ENCODE data around the gene TMC1. TPM values are rescaled to one million over a fixed set of nuclear protein-coding genes. Genes with fewer than 3 reads are reported as not detected.

The TMC1 gene
- total and polyA plus RNA-seq, 2 of the 13 experiments (the other 11 are each of a cell fraction or from before 2014, with no cell fraction given) = 0.02 to 0.03 TPM

DNA sequence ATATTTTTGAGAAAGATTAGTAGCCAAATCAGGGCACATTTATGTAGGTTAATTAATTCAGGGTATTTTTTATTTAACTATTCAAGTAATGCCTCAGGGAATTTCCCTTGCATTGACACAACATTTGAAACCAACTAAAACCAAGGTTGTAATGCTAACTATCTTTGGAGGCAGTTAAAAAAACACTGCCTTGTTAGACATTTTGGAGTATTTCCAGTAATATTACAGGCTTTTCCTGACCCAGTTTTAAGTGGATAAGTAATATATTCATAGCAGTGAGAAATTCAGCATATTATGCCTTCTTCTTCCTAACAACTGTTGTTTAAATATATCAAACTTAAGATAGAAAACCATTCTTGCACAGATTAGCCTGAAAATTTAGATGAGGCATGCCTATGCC is 175.1 kb downstream of the TMC1 start:
- no peak overlapping the region for H3K27ac ChIP-seq (ENCODE audit: extremely low read length, insufficient read depth, low read length)
- POLR2A ChIA-PET = no interaction called here
- no peaks in the 10 kb centered on the region for H3K9me3 ChIP-seq (ENCODE audit: low read length)
- no peak for TF ChIP-seq ZNF136 (CRISPR knock-in tag; IDR thresholded peaks at IDR 0.05; ENCODE audit: low read depth)
- TF ChIP-seq SP2 (CRISPR knock-in tag; IDR thresholded peaks at IDR 0.05) = no peak
- TF ChIP-seq ZNF562 (CRISPR knock-in tag; IDR thresholded peaks at IDR 0.05; ENCODE audit: borderline replicate concordance) = no peak
- TF ChIP-seq ARNT2 (CRISPR knock-in tag; IDR thresholded peaks at IDR 0.05; ENCODE audit: low read depth) = no peak
- TF ChIP-seq SMAD9 (CRISPR knock-in tag; IDR thresholded peaks at IDR 0.05) = no peak
- TF ChIP-seq KDM2A (CRISPR knock-in tag; IDR thresholded peaks at IDR 0.05; ENCODE audit: borderline replicate concordance, low read depth) = no peak
- TF ChIP-seq EEA1 (CRISPR knock-in tag; IDR thresholded peaks at IDR 0.05; ENCODE audit: borderline replicate concordance) = no peak
- no peak overlapping the region for H3K4me3 ChIP-seq (replicated peaks in 1 of 3; ENCODE audit: insufficient read depth in 1 of 3, low read depth in 2 of 3, low read length in 3 of 3)
- intact Hi-C loops (cut with micrococcal nuclease; ENCODE audit: unreplicated experiment) = no loop called here
- no peak overlapping the region for H3K4me2 ChIP-seq (ENCODE audit: low read depth, low read length)
- no peaks in the 10 kb centered on the region for H3K4me1 ChIP-seq (ENCODE audit: insufficient read depth, low read length)
- no peak for DNase-seq (ENCODE audit: low spot score)
- H3K79me2 ChIP-seq (ENCODE audit: insufficient read depth, low read length) = no peaks in the 10 kb centered on the region
- H2AFZ ChIP-seq (ENCODE audit: low read length) = no peak overlapping the region
- no peaks in the 10 kb centered on the region for H3K36me3 ChIP-seq (replicated peaks in 1 of 2; ENCODE audit: control insufficient read depth in 1 of 2, insufficient read depth in 2 of 2, low read length in 2 of 2)
- BruUV-seq (replicated peaks) = no TSS peak
- no peak for ATAC-seq
- H3K27me3 ChIP-seq (ENCODE audit: control insufficient read depth in 1 of 2, insufficient read depth in 2 of 2, low read length in 2 of 2) = no peaks in the 10 kb centered on the region
- CTCF ChIA-PET (ENCODE audit: low intra/inter-chr PET ratio, low total read pairs) = no interaction called here
- H3K9ac ChIP-seq (ENCODE audit: insufficient read depth, low read depth, low read length) = no peak overlapping the region
- no peaks in the 10 kb centered on the region for H4K20me1 ChIP-seq (ENCODE audit: insufficient read depth, low read length)
- FAIRE-seq = no peak
- in situ Hi-C loops (cut with HindIII; ENCODE audit: extremely low pct_ligation_motif_present, low pct_unique_long_range_greater_than_20kb) = no loop called here

GRCh38 chr9:72701510-72701909 is 180.1 kb downstream of the TMC1 start:
- H3K4me3 ChIP-seq (replicated peaks in 1 of 3; ENCODE audit: insufficient read depth in 1 of 3, low read depth in 2 of 3, low read length in 3 of 3) = no peak overlapping the region
- WGBS (ENCODE audit: low lambda C conversion rate) = 29% methylated on average over 3 of the region's 3 CpGs
- FAIRE-seq (no peak), ATAC-seq (no peak), DNase-seq (ENCODE audit: low spot score) (no peak)
- no peaks in the 10 kb centered on the region for H4K20me1 ChIP-seq (ENCODE audit: insufficient read depth, low read length)
- POLR2A ChIA-PET = no interaction called here
- TF ChIP-seq ZBTB43 (CRISPR knock-in tag; conservative IDR thresholded peaks at IDR 0.05) = no peak
- no TSS peak for BruUV-seq (replicated peaks)
- CTCF ChIA-PET (ENCODE audit: low intra/inter-chr PET ratio, low total read pairs) = no interaction called here
- in situ Hi-C loops (cut with HindIII; ENCODE audit: extremely low pct_ligation_motif_present, low pct_unique_long_range_greater_than_20kb) = no loop called here
- H3K27ac ChIP-seq (ENCODE audit: extremely low read length, insufficient read depth, low read length) = no peak overlapping the region
- no peak overlapping the region for H2AFZ ChIP-seq (ENCODE audit: low read length)
- H3K9me3 ChIP-seq (ENCODE audit: low read length) = no peaks in the 10 kb centered on the region
- no peak overlapping the region for H3K9ac ChIP-seq (ENCODE audit: insufficient read depth, low read depth, low read length)
- no peaks in the 10 kb centered on the region for H3K79me2 ChIP-seq (ENCODE audit: insufficient read depth, low read length)
- H3K4me2 ChIP-seq (ENCODE audit: low read depth, low read length) = no peak overlapping the region
- H3K4me1 ChIP-seq (ENCODE audit: insufficient read depth, low read length) = no peaks in the 10 kb centered on the region
- intact Hi-C loops (cut with micrococcal nuclease; ENCODE audit: unreplicated experiment) = no loop called here
- H3K27me3 ChIP-seq (ENCODE audit: control insufficient read depth in 1 of 2, insufficient read depth in 2 of 2, low read length in 2 of 2) = no peaks in the 10 kb centered on the region; a peak in 1 of 5 replicates
- H3K36me3 ChIP-seq (replicated peaks in 1 of 2; ENCODE audit: control insufficient read depth in 1 of 2, insufficient read depth in 2 of 2, low read length in 2 of 2) = no peaks in the 10 kb centered on the region

Measured in HepG2 (cell line).